Right atrium auricular region (tissue), 2 donors: ENCODE data around the gene PLCB4. TPM values are rescaled to one million over a fixed set of nuclear protein-coding genes. Genes with fewer than 3 reads are reported as not detected.

Source experiments
- DNase-seq: peaks from one replicate; pipeline ENCODE4 v3.0.0-alpha.2; 2019; ENCODE audit warnings: low spot score
- H3K27ac ChIP-seq, 2 donors: fragments of 200-600 bp; sonication (generic); 1 replicate in 1 of 2; 2 replicates in 1 of 2; pipeline ENCODE4 v1.5.1; 2016 to 2019
- H3K27me3 ChIP-seq, 2 donors: fragments of 200-600 bp; sonication (generic); one replicate each; pipeline versions ENCODE4 v1.5.1 to v1.6.0; 2017 to 2019
- H3K36me3 ChIP-seq: fragments of 200-600 bp; sonication (generic); one replicate; pipeline ENCODE4 v1.5.1; 2016
- H3K4me1 ChIP-seq, 2 donors: fragments of 200-600 bp; sonication (generic); one replicate each; pipeline versions ENCODE4 v1.5.1 to v1.6.0; 2017 to 2019
- H3K4me3 ChIP-seq, 2 donors: fragments of 200-600 bp; sonication (generic); 1 replicate in 1 of 2; 2 replicates in 1 of 2; pipeline ENCODE4 v1.5.1; 2017 to 2019; ENCODE audit warnings: mild to moderate bottlenecking in 1 of 2, moderate library complexity in 1 of 2
- H3K9me3 ChIP-seq, 2 donors: fragments of 200-600 bp; sonication (generic); one replicate each; pipeline ENCODE4 v1.5.1; 2019
- total RNA-seq, 2 donors: library from RNA; depleted of rRNA; stranded (reverse); fragments of >200 nt; gene quantifications; one replicate each; pipeline ENCODE4 v1.1.0, GENCODE V29; 2016
- TF ChIP-seq, protein P1 (sequence below), 2 donors: fragments of 200-600 bp; sonication (generic); IDR thresholded peaks; one replicate each; pipeline ENCODE4 v1.5.1; 2019; ENCODE audit warnings: antibody characterized with exemption in 2 of 2

The PLCB4 gene
- total RNA-seq, 2 donors from 2014 or later, result 14.3 to 32.4 TPM

DNA sequence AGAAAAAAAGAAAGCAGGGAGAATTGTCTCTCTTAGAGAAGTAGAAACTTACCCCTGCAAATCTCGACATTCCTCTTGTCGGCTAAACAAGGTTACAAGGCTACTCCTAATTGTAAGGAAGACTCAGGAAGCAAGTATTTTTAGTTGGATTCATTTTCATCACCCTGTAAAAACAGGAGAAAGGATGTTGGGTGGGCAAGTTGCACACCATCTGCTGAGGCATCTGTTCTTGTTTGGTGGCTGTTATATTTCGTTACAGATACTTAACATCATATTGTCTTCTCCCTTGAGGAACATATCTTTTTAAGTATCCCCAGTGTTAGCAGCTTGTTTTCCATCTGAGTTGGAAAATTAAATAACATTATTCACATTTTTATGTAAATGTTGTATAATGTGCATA, 187.5 kb downstream of the PLCB4 start:
- H3K9me3 ChIP-seq, result no peaks in the 10 kb centered on the region
- H3K27ac ChIP-seq, result no peak overlapping the region
- TF ChIP-seq, protein P1, sequence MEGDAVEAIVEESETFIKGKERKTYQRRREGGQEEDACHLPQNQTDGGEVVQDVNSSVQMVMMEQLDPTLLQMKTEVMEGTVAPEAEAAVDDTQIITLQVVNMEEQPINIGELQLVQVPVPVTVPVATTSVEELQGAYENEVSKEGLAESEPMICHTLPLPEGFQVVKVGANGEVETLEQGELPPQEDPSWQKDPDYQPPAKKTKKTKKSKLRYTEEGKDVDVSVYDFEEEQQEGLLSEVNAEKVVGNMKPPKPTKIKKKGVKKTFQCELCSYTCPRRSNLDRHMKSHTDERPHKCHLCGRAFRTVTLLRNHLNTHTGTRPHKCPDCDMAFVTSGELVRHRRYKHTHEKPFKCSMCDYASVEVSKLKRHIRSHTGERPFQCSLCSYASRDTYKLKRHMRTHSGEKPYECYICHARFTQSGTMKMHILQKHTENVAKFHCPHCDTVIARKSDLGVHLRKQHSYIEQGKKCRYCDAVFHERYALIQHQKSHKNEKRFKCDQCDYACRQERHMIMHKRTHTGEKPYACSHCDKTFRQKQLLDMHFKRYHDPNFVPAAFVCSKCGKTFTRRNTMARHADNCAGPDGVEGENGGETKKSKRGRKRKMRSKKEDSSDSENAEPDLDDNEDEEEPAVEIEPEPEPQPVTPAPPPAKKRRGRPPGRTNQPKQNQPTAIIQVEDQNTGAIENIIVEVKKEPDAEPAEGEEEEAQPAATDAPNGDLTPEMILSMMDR (IDR thresholded peaks at IDR 0.05), result no peak
- H3K36me3 ChIP-seq, result no peaks in the 10 kb centered on the region
- H3K4me1 ChIP-seq, result no peaks in the 10 kb centered on the region
- no peaks in the 10 kb centered on the region for H3K27me3 ChIP-seq
- H3K4me3 ChIP-seq, result no peak overlapping the region
- DNase-seq, result no peak

DNA sequence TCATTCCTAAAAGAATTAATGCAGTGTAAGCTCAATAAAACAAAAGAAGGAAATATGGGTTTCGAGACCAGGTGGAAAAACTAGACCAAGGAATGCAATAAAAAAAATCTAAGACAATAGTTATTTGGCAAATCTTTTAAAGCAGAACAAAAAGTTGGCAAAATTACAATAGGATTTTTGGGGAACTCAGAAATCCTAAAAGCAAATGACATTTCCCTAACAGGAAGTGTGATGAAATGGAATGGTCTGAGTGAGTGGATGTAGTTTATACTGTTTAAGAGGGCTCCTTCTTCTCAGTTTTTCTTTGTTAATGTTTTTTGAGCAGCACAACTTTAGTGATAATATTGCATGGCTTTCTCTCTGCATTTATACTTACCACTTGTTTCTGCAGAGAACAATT, 190.0 kb downstream of the PLCB4 start:
- no peak overlapping the region for H3K27ac ChIP-seq
- H3K4me3 ChIP-seq, result no peak overlapping the region
- no peaks in the 10 kb centered on the region for H3K9me3 ChIP-seq
- TF ChIP-seq, protein P1 (IDR thresholded peaks at IDR 0.05), result no peak
- H3K4me1 ChIP-seq, result peaks cover 0 to 15% of the 10 kb centered on the region in 2 donors
- no peak for DNase-seq
- H3K27me3 ChIP-seq, result no peaks in the 10 kb centered on the region
- H3K36me3 ChIP-seq, result no peaks in the 10 kb centered on the region

DNA sequence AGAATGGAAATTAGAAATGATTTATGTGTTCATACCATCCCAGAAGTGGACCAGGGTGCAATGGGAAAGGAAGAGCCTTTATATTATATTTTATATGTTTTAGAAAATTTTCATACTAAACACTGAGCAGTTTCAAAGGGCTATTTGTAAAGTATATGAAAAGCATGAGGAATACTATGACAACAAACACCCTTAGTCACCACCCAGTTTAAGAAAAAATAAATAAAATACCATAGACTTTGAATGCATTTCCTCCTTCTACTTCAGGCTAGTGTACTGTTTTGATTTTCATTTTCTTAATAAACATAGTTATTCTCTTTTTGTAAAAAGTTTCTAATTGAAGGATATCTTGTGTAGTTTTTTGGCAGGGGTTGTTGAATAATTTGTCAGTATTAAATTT, 191.1 kb downstream of the PLCB4 start:
- Histone ChIP-seq H3K27me3 (no peaks in the 10 kb centered on the region), H3K36me3 (no peaks in the 10 kb centered on the region), H3K9me3 (no peaks in the 10 kb centered on the region), H3K27ac (no peak overlapping the region), H3K4me3 (no peak overlapping the region), H3K4me1 (peaks cover 0 to 15% of the 10 kb centered on the region in 2 donors)
- TF ChIP-seq, protein P1 (IDR thresholded peaks at IDR 0.05), result no peak
- DNase-seq, result no peak

DNA sequence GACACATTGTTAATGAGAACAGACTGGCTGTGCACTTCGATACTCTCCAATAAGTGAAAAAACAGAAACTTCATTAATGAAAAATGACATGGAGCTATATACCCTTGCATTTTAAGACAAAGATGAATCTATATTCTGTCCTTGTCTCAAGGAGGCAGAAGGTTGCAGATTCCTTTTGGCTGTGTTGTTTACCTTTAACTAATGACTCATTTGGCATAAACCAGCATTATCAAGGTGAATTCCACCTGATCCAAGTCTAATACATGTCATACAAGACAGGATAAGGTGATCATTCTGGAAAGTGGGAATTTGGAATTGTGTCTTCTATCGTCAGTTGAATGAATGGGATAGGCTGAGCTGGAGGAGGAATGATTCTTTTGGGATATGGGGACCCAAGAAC, 192.9 kb downstream of the PLCB4 start:
- H3K4me1 ChIP-seq, result peaks cover 0 to 21% of the 10 kb centered on the region in 2 donors
- no peak overlapping the region for H3K27ac ChIP-seq
- no peak for DNase-seq
- no peaks in the 10 kb centered on the region for H3K27me3 ChIP-seq
- no peaks in the 10 kb centered on the region for H3K9me3 ChIP-seq
- H3K4me3 ChIP-seq, result no peak overlapping the region
- TF ChIP-seq, protein P1 (IDR thresholded peaks at IDR 0.05), result no peak
- no peaks in the 10 kb centered on the region for H3K36me3 ChIP-seq

DNA sequence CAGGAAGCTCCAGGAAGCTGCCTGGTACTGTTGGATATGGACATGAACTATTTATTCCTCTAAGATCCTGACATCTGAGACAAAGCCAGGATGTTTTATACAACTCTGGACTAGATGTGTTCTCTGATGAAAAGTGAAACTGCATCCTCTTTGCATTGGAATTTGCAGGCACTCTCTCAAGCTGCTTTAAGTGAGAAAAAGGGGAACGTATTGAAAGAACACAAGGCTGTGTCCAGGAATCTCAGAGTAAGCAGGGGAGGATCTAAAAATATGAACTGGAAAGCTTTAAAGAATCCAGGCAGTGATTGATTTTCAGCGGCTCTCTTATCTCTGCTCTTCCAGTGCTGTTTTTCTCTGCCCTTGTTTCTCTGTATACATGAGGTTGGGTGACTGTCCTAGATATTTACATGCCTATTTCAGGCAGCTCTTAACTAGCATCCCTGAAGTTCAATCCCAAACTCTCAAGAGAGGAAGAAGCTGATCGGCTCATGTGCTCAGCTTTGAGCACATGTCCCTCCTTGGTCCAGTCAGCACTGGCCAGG, 193.8 kb downstream of the PLCB4 start:
- Histone ChIP-seq H3K27me3 (no peaks in the 10 kb centered on the region), H3K4me3 (peak overlapping the region in 1 of 2 donors; percentile 1), H3K27ac (peak overlapping the region; percentile 24 to 57), H3K4me1 (peaks cover 0 to 21% of the 10 kb centered on the region in 2 donors), H3K36me3 (no peaks in the 10 kb centered on the region), H3K9me3 (no peaks in the 10 kb centered on the region)
- DNase-seq, result no peak
- TF ChIP-seq, protein P1 (IDR thresholded peaks at IDR 0.05), result no peak
